Panc1 (cell line): ENCODE results near the gene ARHGEF28.

Experiments
- CTCF ChIP-seq: fragments of 450-650 bp; IDR thresholded peaks from 2 replicates; pipeline ENCODE4 v1.5.1; 2017; ENCODE audit warnings: mild to moderate bottlenecking
- POLR2AphosphoS5 ChIP-seq: IDR thresholded peaks from 2 replicates; pipeline ENCODE4 v1.6.1; 2012; ENCODE audit warnings: mild to moderate bottlenecking, low read depth, low read length, moderate library complexity
- REST ChIP-seq, 2 experiments: IDR thresholded peaks; 2 replicates each; pipeline ENCODE4 v1.6.1; 2011 to 2012; ENCODE audit warnings: low read depth in 2 of 2, control low read depth in 1 of 2, low read length in 1 of 2, mild to moderate bottlenecking in 1 of 2, moderate library complexity in 1 of 2; ENCODE audit not compliant: insufficient read depth in 1 of 2

GRCh38 chr5:73826301-73827105, 200.5 kb downstream of the ARHGEF28 start:
- TF ChIP-seq CTCF (no peak), REST (IDR thresholded peaks at IDR 0.05; ENCODE audit: insufficient read depth in 1 of 2, low read depth in 2 of 2, low read length in 1 of 2) (no peak), POLR2AphosphoS5 (no peak)
